Measurements from ENCODE around the gene DIS3L.
"Not testable (repeated sequence)": the region's sequence is repeated elsewhere in the genome, so short reads cannot be mapped to it uniquely, and the experiment has no call there.

The DIS3L gene

DNA sequence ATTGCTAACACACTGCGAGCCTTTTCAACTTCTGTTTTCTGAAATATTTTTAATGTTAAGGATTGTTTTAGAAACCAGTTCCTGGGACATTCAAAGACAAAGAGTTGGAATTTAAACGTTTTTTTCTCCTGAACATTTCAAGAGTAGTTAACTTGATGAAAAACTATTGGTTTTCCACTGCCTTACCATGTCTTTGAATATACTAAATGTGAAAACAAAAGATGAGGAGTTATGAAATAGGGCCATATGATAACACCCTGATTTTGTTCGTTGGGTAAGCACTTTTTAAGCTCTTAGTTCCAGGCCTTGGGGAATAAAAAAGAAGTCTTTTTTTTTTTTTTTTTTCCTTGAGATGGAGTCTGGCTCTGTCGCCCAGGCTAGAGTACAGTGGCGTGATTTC, 2.8 kb downstream of the DIS3L start:
- Histone ChIP-seq H3K27ac (no peak overlapping the region), H3K4me3 (ENCODE audit: low read depth, low read length) (no peak overlapping the region), H3K36me3 (replicated peaks) (no peaks in the 10 kb centered on the region), H3K27me3 (replicated peaks) (no peaks in the 10 kb centered on the region)
- in situ Hi-C loops (cut with HindIII; ENCODE audit: low pct_ligation_motif_present, low sequenced_read_pairs), result no loop called here
- TF ChIP-seq, protein P1, sequence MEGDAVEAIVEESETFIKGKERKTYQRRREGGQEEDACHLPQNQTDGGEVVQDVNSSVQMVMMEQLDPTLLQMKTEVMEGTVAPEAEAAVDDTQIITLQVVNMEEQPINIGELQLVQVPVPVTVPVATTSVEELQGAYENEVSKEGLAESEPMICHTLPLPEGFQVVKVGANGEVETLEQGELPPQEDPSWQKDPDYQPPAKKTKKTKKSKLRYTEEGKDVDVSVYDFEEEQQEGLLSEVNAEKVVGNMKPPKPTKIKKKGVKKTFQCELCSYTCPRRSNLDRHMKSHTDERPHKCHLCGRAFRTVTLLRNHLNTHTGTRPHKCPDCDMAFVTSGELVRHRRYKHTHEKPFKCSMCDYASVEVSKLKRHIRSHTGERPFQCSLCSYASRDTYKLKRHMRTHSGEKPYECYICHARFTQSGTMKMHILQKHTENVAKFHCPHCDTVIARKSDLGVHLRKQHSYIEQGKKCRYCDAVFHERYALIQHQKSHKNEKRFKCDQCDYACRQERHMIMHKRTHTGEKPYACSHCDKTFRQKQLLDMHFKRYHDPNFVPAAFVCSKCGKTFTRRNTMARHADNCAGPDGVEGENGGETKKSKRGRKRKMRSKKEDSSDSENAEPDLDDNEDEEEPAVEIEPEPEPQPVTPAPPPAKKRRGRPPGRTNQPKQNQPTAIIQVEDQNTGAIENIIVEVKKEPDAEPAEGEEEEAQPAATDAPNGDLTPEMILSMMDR (IDR thresholded peaks at IDR 0.05; ENCODE audit: low read depth, low read length, missing control alignments), result no peak
- no peak for DNase-seq

- no peak for DNase-seq
- Histone ChIP-seq H3K27ac (no peak overlapping the region), H3K4me3 (ENCODE audit: low read depth, low read length) (no peak overlapping the region), H3K27me3 (replicated peaks) (no peaks in the 10 kb centered on the region), H3K36me3 (replicated peaks) (no peaks in the 10 kb centered on the region)
- in situ Hi-C loops (cut with HindIII; ENCODE audit: low pct_ligation_motif_present, low sequenced_read_pairs), result no loop called here
- TF ChIP-seq, protein P1 (IDR thresholded peaks at IDR 0.05; ENCODE audit: low read depth, low read length, missing control alignments), result no peak
Observed at GRCh38 chr15:66298803-66299251, 5.5 kb downstream of the DIS3L start.

- Histone ChIP-seq H3K27me3 (replicated peaks) (no peaks in the 10 kb centered on the region), H3K27ac (no peak overlapping the region), H3K4me3 (ENCODE audit: low read depth, low read length) (no peak overlapping the region), H3K36me3 (replicated peaks) (no peaks in the 10 kb centered on the region)
- no peak for DNase-seq
- TF ChIP-seq, protein P1 (IDR thresholded peaks at IDR 0.05; ENCODE audit: low read depth, low read length, missing control alignments), result no peak
- in situ Hi-C loops (cut with HindIII; ENCODE audit: low pct_ligation_motif_present, low sequenced_read_pairs), result no loop called here
Observed at GRCh38 chr15:66302489-66303278, 9.3 kb downstream of the DIS3L start.

DNA sequence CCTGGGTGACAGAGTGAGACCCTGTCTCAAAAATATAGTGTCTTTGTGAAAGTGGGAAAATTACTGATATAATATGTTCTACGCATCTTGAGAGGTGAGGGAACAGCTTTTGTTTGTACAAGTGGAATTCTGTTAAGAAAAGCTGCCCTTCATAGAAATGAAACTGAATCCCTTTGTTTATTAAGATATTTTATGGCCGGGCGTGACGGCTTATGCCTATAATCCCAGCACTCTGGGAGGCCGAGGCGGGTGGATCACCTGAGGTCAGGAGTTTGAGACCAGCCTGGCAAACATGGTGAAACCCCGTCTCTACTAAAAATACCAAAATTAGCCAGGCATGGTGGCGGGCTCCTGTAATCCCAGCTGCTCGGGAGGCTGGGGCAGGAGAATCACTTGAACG, 11.1 kb downstream of the DIS3L start:
- H3K4me3 ChIP-seq (ENCODE audit: low read depth, low read length); DNase-seq; in situ Hi-C loops (cut with HindIII; ENCODE audit: low pct_ligation_motif_present, low sequenced_read_pairs); H3K36me3 ChIP-seq (replicated peaks); H3K27me3 ChIP-seq (replicated peaks); H3K27ac ChIP-seq: not testable (repeated sequence)

DNA sequence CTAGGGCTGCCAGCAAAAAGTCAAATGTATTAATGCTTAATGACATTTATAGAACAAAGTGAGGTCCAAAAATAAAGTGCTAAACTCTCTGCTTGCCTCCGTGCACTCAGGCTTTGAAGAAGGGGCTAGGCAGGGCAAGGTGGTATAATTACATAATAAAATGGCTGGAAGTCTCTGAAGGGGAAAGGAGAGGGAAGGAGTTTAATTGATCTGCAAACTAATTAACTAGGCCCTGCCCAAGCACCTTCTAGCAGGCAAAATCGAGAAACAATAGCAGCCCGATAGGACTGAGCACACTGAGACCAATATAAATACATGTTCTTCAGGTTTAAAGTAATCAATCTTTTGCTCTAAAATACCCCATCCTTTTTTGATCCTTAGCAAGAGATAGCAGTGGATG, 13.0 kb downstream of the DIS3L start:
- no peak overlapping the region for H3K27ac ChIP-seq
- H3K27me3 ChIP-seq (replicated peaks), result no peaks in the 10 kb centered on the region
- TF ChIP-seq, protein P1 (IDR thresholded peaks at IDR 0.05; ENCODE audit: low read depth, low read length, missing control alignments), result no peak
- H3K4me3 ChIP-seq (ENCODE audit: low read depth, low read length), result no peak overlapping the region
- in situ Hi-C loops (cut with HindIII; ENCODE audit: low pct_ligation_motif_present, low sequenced_read_pairs), result no loop called here
- DNase-seq, result no peak
- no peaks in the 10 kb centered on the region for H3K36me3 ChIP-seq (replicated peaks)

GRCh38 chr15:66308531-66308930, 15.2 kb downstream of the DIS3L start:
- H3K36me3 ChIP-seq (replicated peaks), result peaks cover 3% of the 10 kb centered on the region

More at GRCh38 chr15:66308531-66308930, 15.2 kb downstream of the DIS3L start:
- Histone ChIP-seq H3K27me3 (replicated peaks) (no peaks in the 10 kb centered on the region), H3K4me3 (ENCODE audit: low read depth, low read length) (no peak overlapping the region), H3K27ac (no peak overlapping the region)
- no peak for DNase-seq
- TF ChIP-seq, protein P1 (IDR thresholded peaks at IDR 0.05; ENCODE audit: low read depth, low read length, missing control alignments), result no peak
- in situ Hi-C loops (cut with HindIII; ENCODE audit: low pct_ligation_motif_present, low sequenced_read_pairs), result no loop called here
